IMR-90 (cell line): Measurements from ENCODE around the gene GDNF. TPM values are rescaled to one million over a fixed set of nuclear protein-coding genes. Genes with fewer than 3 reads are reported as not detected.

Experiments used
- ATAC-seq: fragments of 200-7000 bp; cut with Tn5 transposase; 2 replicates; pipeline ENCODE4 v1.9.1; 2020; ENCODE audit warnings: low read depth, mild to moderate bottlenecking, moderate library complexity
- BruUV-seq: library from RNA; stranded (reverse); fragments of 400-500 nt; replicated peaks from 2 replicates; lab custom pipeline; 2021; lab: Mats Ljungman, UMichigan
- CTCF ChIA-PET: fragments of 300-600 bp; formaldehyde crosslinking; extraction: SDS; loops from one replicate; lab custom pipeline; 2021; ENCODE audit warnings: antibody characterized with exemption; lab: Yijun Ruan, JAX
- POLR2A ChIA-PET: fragments of 300-600 bp; sonication (Branson Sonifier 250); formaldehyde crosslinking; loops from one replicate; lab custom pipeline; 2022; ENCODE audit warnings: antibody characterized with exemption; ENCODE audit not compliant: unreplicated experiment; lab: Charles Lee
- DNase-seq: peaks from one replicate; pipeline ENCODE4 v3.0.0; 2013
- H2AFZ ChIP-seq: replicated peaks from 2 replicates; pipeline ENCODE3; 2013; ENCODE audit warnings: low read length, mild to moderate bottlenecking; ENCODE audit not compliant: poor library complexity
- H2AK5ac ChIP-seq: 2 replicates; pipeline ENCODE4 v1.6.1; 2013; ENCODE audit warnings: low read depth, low read length, inconsistent platforms
- H2AK9ac ChIP-seq: replicated peaks from 2 replicates; pipeline ENCODE3; 2013; ENCODE audit warnings: mild to moderate bottlenecking, low read depth, low read length, moderate library complexity; ENCODE audit not compliant: poor library complexity
- H2BK120ac ChIP-seq: 2 replicates; pipeline ENCODE4 v1.6.1; 2013; ENCODE audit warnings: low read depth, low read length, inconsistent platforms
- H2BK15ac ChIP-seq: 3 replicates; pipeline ENCODE4 v1.6.1; 2013; ENCODE audit warnings: low read depth, low read length, inconsistent platforms
- H2BK20ac ChIP-seq: 2 replicates; pipeline ENCODE4 v1.6.1; 2013; ENCODE audit warnings: low read depth, mild to moderate bottlenecking, inconsistent platforms, low read length, moderate library complexity
- H2BK5ac ChIP-seq: 2 replicates; pipeline ENCODE4 v1.6.1; 2013; ENCODE audit warnings: mild to moderate bottlenecking, low read depth, low read length, inconsistent platforms; ENCODE audit not compliant: poor library complexity, severe bottlenecking
- H3K14ac ChIP-seq: replicated peaks from 2 replicates; pipeline ENCODE4 v1.6.1; 2013; ENCODE audit warnings: low read depth, low read length, inconsistent platforms
- H3K18ac ChIP-seq: 2 replicates; pipeline ENCODE4 v1.6.1; 2013; ENCODE audit warnings: low read depth, low read length, control low read depth
- H3K23ac ChIP-seq: 2 replicates; pipeline ENCODE4 v1.6.1; 2013; ENCODE audit warnings: low read depth, low read length, inconsistent platforms
- H3K27ac ChIP-seq: 2 replicates; pipeline ENCODE4 v1.5.1; 2013; ENCODE audit warnings: mild to moderate bottlenecking, control low read depth, low read length; ENCODE audit not compliant: insufficient read depth
- H3K27me3 ChIP-seq: 2 replicates; pipeline ENCODE4 v1.6.1; 2013; ENCODE audit warnings: low read length; ENCODE audit not compliant: control insufficient read depth, insufficient read depth
- H3K36me3 ChIP-seq: 2 replicates; pipeline ENCODE4 v1.6.1; 2013; ENCODE audit warnings: low read length, mixed read lengths; ENCODE audit not compliant: control insufficient read depth, insufficient read depth
- H3K4ac ChIP-seq: 2 replicates; pipeline ENCODE4 v1.6.1; 2013; ENCODE audit warnings: low read depth, low read length, inconsistent platforms
- H3K4me1 ChIP-seq: 2 replicates; pipeline ENCODE4 v1.6.1; 2013; ENCODE audit warnings: low read length, mixed read lengths; ENCODE audit not compliant: control insufficient read depth, insufficient read depth
- H3K4me2 ChIP-seq: 2 replicates; pipeline ENCODE4 v1.6.1; 2013; ENCODE audit warnings: low read depth, mild to moderate bottlenecking, control low read depth, low read length, moderate library complexity
- H3K4me3 ChIP-seq: 2 replicates; pipeline ENCODE4 v1.5.1; 2013; ENCODE audit warnings: low read depth, mild to moderate bottlenecking, control low read depth, low read length, moderate library complexity; ENCODE audit not compliant: insufficient read depth
- H3K56ac ChIP-seq: 2 replicates; pipeline ENCODE4 v1.6.1; 2013; ENCODE audit warnings: low read length, inconsistent platforms; ENCODE audit not compliant: insufficient read depth; ENCODE audit errors: extremely low read depth
- H3K79me1 ChIP-seq, 2 experiments: 2 replicates each; pipeline ENCODE4 v1.6.1; 2013; ENCODE audit warnings: low read length in 2 of 2, inconsistent platforms in 1 of 2, low read depth in 1 of 2
- H3K9ac ChIP-seq: 2 replicates; pipeline ENCODE4 v1.6.1; 2013; ENCODE audit warnings: low read depth, low read length, control low read depth
- H3K9me1 ChIP-seq: 2 replicates; pipeline ENCODE4 v1.6.1; 2013; ENCODE audit warnings: low read length, inconsistent platforms; ENCODE audit not compliant: insufficient read depth
- H3K9me3 ChIP-seq: 2 replicates; pipeline ENCODE4 v1.6.1; 2013; ENCODE audit warnings: low read length; ENCODE audit not compliant: control insufficient read depth, insufficient read depth
- H4K20me1 ChIP-seq: 2 replicates; pipeline ENCODE4 v1.6.1; 2013; ENCODE audit warnings: low read length, inconsistent platforms; ENCODE audit not compliant: insufficient read depth
- H4K5ac ChIP-seq: 2 replicates; pipeline ENCODE4 v1.6.1; 2013; ENCODE audit warnings: mild to moderate bottlenecking, low read depth, low read length, control low read depth
- H4K8ac ChIP-seq, 2 experiments: 2 replicates each; pipeline ENCODE4 v1.6.1; 2013; ENCODE audit warnings: low read depth in 2 of 2, low read length in 2 of 2, control low read depth in 1 of 2, inconsistent platforms in 1 of 2
- H4K91ac ChIP-seq: 2 replicates; pipeline ENCODE4 v1.6.1; 2013; ENCODE audit warnings: low read depth, low read length, inconsistent platforms; ENCODE audit not compliant: insufficient read depth
- BHLHE40 ChIP-seq: fragments of 150-350 bp; IDR thresholded peaks from 2 replicates; pipeline ENCODE4 v1.6.1; 2016; ENCODE audit warnings: mild to moderate bottlenecking, low read depth, low read length
- CEBPB ChIP-seq: IDR thresholded peaks from 2 replicates; pipeline ENCODE4 v1.6.1; 2012; ENCODE audit warnings: low read depth, low read length, improper control_type of control experiment
- CHD1 ChIP-seq: IDR thresholded peaks from 2 replicates; pipeline ENCODE4 v1.6.1; 2012; ENCODE audit warnings: low read depth, low read length, improper control_type of control experiment
- ELK1 ChIP-seq: fragments of 150-350 bp; IDR thresholded peaks from 2 replicates; pipeline ENCODE4 v1.6.1; 2016; ENCODE audit warnings: low read depth, mild to moderate bottlenecking, low read length, moderate library complexity, borderline replicate concordance
- FOS ChIP-seq: fragments of 150-350 bp; IDR thresholded peaks from 2 replicates; pipeline ENCODE4 v1.6.1; 2016; ENCODE audit warnings: low read depth, low read length
- MAZ ChIP-seq: IDR thresholded peaks from 2 replicates; pipeline ENCODE4 v1.6.1; 2012; ENCODE audit warnings: low read depth, mild to moderate bottlenecking, low read length, improper control_type of control experiment, moderate library complexity, borderline replicate concordance
- MXI1 ChIP-seq: IDR thresholded peaks from 2 replicates; pipeline ENCODE4 v1.6.1; 2012; ENCODE audit warnings: low read depth, mild to moderate bottlenecking, low read length, moderate library complexity, borderline replicate concordance
- NFE2L2 ChIP-seq: fragments of 150-350 bp; IDR thresholded peaks from 2 replicates; pipeline ENCODE4 v1.6.1; 2016; ENCODE audit warnings: low read depth, mild to moderate bottlenecking, low read length
- POLR2A ChIP-seq: IDR thresholded peaks from 2 replicates; pipeline ENCODE4 v1.6.1; 2012; ENCODE audit warnings: mild to moderate bottlenecking, low read depth, low read length
- RAD21 ChIP-seq: IDR thresholded peaks from 2 replicates; pipeline ENCODE4 v1.6.1; 2012; ENCODE audit warnings: low read length, improper control_type of control experiment
- RFX5 ChIP-seq: IDR thresholded peaks from 2 replicates; pipeline ENCODE4 v1.8.0; 2012; ENCODE audit warnings: low read depth, mild to moderate bottlenecking, low read length, moderate library complexity
- SMC3 ChIP-seq: fragments of 150-350 bp; IDR thresholded peaks from 2 replicates; pipeline ENCODE4 v1.6.1; 2016; ENCODE audit warnings: low read depth, mild to moderate bottlenecking, antibody characterized with exemption, low read length, moderate library complexity
- USF2 ChIP-seq: fragments of 150-350 bp; IDR thresholded peaks from 2 replicates; pipeline ENCODE4 v1.6.1; 2017; ENCODE audit warnings: mild to moderate bottlenecking, antibody characterized with exemption, low read length, low read depth
- WGBS, 2 experiments: methylation state at CpG; one replicate each; pipeline versions ENCODE4 v1.1.5 to v1.1.7; 2013; ENCODE audit warnings: missing lambda C conversion rate in 2 of 2; ENCODE audit not compliant: insufficient read length in 1 of 2; ENCODE audit errors: extremely low coverage in 2 of 2; 5-methylcytosine and 5-hydroxymethylcytosine counted together
- dilution Hi-C: fragments of 300-500 bp; cut with HindIII; formaldehyde crosslinking; loops from one replicate; pipeline ENCODE4 v1.14.3; 2018; ENCODE audit warnings: low sequenced_read_pairs; ENCODE audit not compliant: unreplicated experiment
- in situ Hi-C: fragments of 300-500 bp; cut with MboI; formaldehyde crosslinking; loops from 3 replicates; pipeline ENCODE4 v1.14.3; 2019; ENCODE audit warnings: low sequenced_read_pairs, inconsistent platforms, mixed read lengths
- intact Hi-C: fragments of 100-400 bp; cut with micrococcal nuclease; formaldehyde crosslinking; loops from 2 replicates; pipeline ENCODE4 v1.10.0; 2022
- polyA plus RNA-seq, 3 experiments: library from polyadenylated mRNA; depleted of rRNA; stranded (reverse); fragments of >200 nt; gene quantifications; 2 replicates each; pipeline ENCODE4 v1.2.3, GENCODE V29; 2012; ENCODE audit warnings: low replicate concordance in 1 of 3
- total RNA-seq: library from RNA; depleted of rRNA; stranded (reverse); fragments of >200 nt; gene quantifications from 2 replicates; pipeline ENCODE4 v1.2.3, GENCODE V29; 2012

The GDNF gene
- total and polyA plus RNA-seq, 2 of the 4 experiments (the other 2 are of a cell fraction), result 0.18 to 0.82 TPM

GRCh38 chr5:37841203-37841602, 1.4 kb upstream of the GDNF start:
- dilution Hi-C loops, result no loop called here
- Histone ChIP-seq H3K79me1 (0 out of 4 replicates have a peak, but pooled peaks cover 0 to 5% of the 10 kb centered on the region in 2 experiments), H3K18ac (no peak overlapping the region), H4K20me1 (peaks cover 9% of the 10 kb centered on the region; the same call in 1 of the 2 replicates), H3K14ac (peak overlapping the region; percentile 55; the same call in 1 of the 2 replicates), H3K27me3 (peaks cover 12% of the 10 kb centered on the region; the same call in 1 of the 2 replicates), H2AFZ (no peak overlapping the region), H3K4me3 (no peak overlapping the region), H3K36me3 (no peaks in the 10 kb centered on the region), H2BK120ac (no peak overlapping the region), H3K4me1 (peaks cover 2% of the 10 kb centered on the region), H2BK20ac (no peak overlapping the region), H4K8ac (peak overlapping the region in 1 of 2 experiments; percentile 2; a peak in 1 of 4 replicates), H3K9me3 (no peaks in the 10 kb centered on the region), H3K27ac (no peak overlapping the region), H2AK5ac (no peak overlapping the region), H3K23ac (no peak overlapping the region), H3K56ac (no peak overlapping the region), H2BK15ac (no peak overlapping the region), H4K5ac (no peak overlapping the region), H3K9ac (no peak overlapping the region), H2BK5ac (no peak overlapping the region), H4K91ac (no peak overlapping the region), H3K9me1 (peaks cover 3% of the 10 kb centered on the region; the same call in 1 of the 2 replicates), H2AK9ac (no peak overlapping the region), H3K4ac (no peak overlapping the region), H3K4me2 (no peak overlapping the region)
- ATAC-seq (no peak), DNase-seq (no peak)
- intact Hi-C loops, result no loop called here
- WGBS, 2 experiments, result no CpG with 5 or more reads among the region's 6 CpGs
- TF ChIP-seq BHLHE40 (no peak), MXI1 (no peak), MAZ (no peak), CEBPB (no peak), USF2 (no peak), RFX5 (no peak), CHD1 (no peak), POLR2A (no peak), NFE2L2 (no peak), SMC3 (no peak), RAD21 (no peak), ELK1 (no peak), FOS (no peak)
- BruUV-seq, result no TSS peak
- POLR2A ChIA-PET, result no interaction called here
- CTCF ChIA-PET, result interaction anchor here (0.6 to 1.2 kb wide), 3 partner anchors 18 to 1099 kb away, joined by 3 read pairs; no protein-coding TSS in a partner anchor
- in situ Hi-C loops, result no loop called here
